Ascending aorta (tissue), 2 donors: ENCODE measurements around the gene ERC1. TPM values are rescaled to one million over a fixed set of nuclear protein-coding genes. Genes with fewer than 3 reads are reported as not detected.
"Not testable (repeated sequence)": the region's sequence is repeated elsewhere in the genome, so short reads cannot be mapped to it uniquely, and the experiment has no call there.

Source experiments
- DNase-seq, 2 donors: peaks; one replicate each; pipeline ENCODE4 v3.0.0-alpha.2; 2019; ENCODE audit warnings: low spot score in 2 of 2
- H3K27ac ChIP-seq, 2 donors: fragments of 200-600 bp; sonication (generic); one replicate each; pipeline ENCODE4 v1.5.1; 2016 to 2017; ENCODE audit warnings: mild to moderate bottlenecking in 1 of 2
- H3K27me3 ChIP-seq: fragments of 200-600 bp; sonication (generic); one replicate; pipeline ENCODE4 v1.5.1; 2017
- H3K36me3 ChIP-seq, 2 donors: fragments of 200-600 bp; sonication (generic); one replicate each; pipeline ENCODE4 v1.5.1; 2016
- H3K4me1 ChIP-seq, 2 donors: fragments of 200-600 bp; sonication (generic); one replicate each; pipeline ENCODE4 v1.5.1; 2016 to 2017; ENCODE audit warnings: mild to moderate bottlenecking in 1 of 2
- H3K4me3 ChIP-seq, 2 donors: fragments of 200-600 bp; sonication (generic); one replicate each; pipeline ENCODE4 v1.5.1; 2016 to 2017; ENCODE audit warnings: mild to moderate bottlenecking in 1 of 2
- H3K9me3 ChIP-seq, 2 donors: fragments of 200-600 bp; sonication (generic); one replicate each; pipeline ENCODE4 v1.5.1; 2016
- CTCF ChIP-seq, 3 experiments: fragments of 200-600 bp in 2 of 3; fragments of 450-650 bp in 1 of 3; sonication (generic) in 2 of 3; IDR thresholded peaks; one replicate each; pipeline ENCODE4 v1.5.1; 2016 to 2019; ENCODE audit warnings: antibody characterized with exemption in 3 of 3, mild to moderate bottlenecking in 1 of 3, moderate library complexity in 1 of 3
- intact Hi-C: fragments of 100-400 bp; cut with DNase I; formaldehyde crosslinking; loops from one replicate; pipeline ENCODE4 v1.15.1; 2023
- total RNA-seq: library from RNA; depleted of rRNA; stranded (reverse); fragments of >200 nt; gene quantifications from one replicate; pipeline ENCODE4 v1.1.0, GENCODE V29; 2016

The ERC1 gene
- total RNA-seq, 1 donor from 2014 or later = 41.4 TPM

- TF ChIP-seq CTCF (IDR thresholded peaks at IDR 0.05) = no peak
- Histone ChIP-seq H3K27ac (no peak overlapping the region), H3K36me3 (no peaks in the 10 kb centered on the region), H3K4me3 (no peak overlapping the region), H3K27me3 (no peaks in the 10 kb centered on the region), H3K9me3 (no peaks in the 10 kb centered on the region), H3K4me1 (no peaks in the 10 kb centered on the region)
- intact Hi-C loops = no loop called here
- no peak for DNase-seq
These were observed 136.0 kb downstream of the ERC1 start for GRCh38 chr12:1127021-1127420.

- Histone ChIP-seq H3K9me3 (no peaks in the 10 kb centered on the region), H3K4me3 (no peak overlapping the region), H3K27me3 (no peaks in the 10 kb centered on the region), H3K4me1 (no peaks in the 10 kb centered on the region), H3K27ac (no peak overlapping the region), H3K36me3 (no peaks in the 10 kb centered on the region)
- TF ChIP-seq CTCF (IDR thresholded peaks at IDR 0.05) = no peak
- intact Hi-C loops = no loop called here
- DNase-seq = no peak
These were observed 139.1 kb downstream of the ERC1 start for GRCh38 chr12:1130164-1130563.

DNA sequence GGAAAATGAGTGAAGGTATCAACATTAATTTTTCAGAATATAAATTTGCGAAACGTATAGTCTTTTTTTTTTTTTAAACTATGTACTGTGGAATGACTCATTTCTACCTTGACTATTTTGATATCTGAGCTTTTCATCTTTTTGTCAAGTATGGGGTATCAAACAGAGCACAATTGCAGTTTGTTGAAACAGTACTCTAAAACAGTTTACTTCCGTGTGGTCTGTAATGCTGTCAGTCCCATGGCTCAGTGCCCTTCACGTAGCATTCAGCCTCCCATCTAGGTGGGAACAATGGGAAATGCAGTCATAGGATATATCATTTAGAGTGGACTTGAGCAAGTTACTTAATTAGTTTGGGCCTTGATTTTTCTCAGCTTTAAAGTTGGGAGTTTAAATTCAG, 139.5 kb downstream of the ERC1 start:
- Histone ChIP-seq H3K4me3 (no peak overlapping the region), H3K27ac (no peak overlapping the region), H3K4me1 (no peaks in the 10 kb centered on the region), H3K9me3 (no peaks in the 10 kb centered on the region), H3K36me3 (no peaks in the 10 kb centered on the region), H3K27me3 (no peaks in the 10 kb centered on the region)
- no peak for DNase-seq
- no peak for TF ChIP-seq CTCF (IDR thresholded peaks at IDR 0.05)
- intact Hi-C loops = no loop called here

DNA sequence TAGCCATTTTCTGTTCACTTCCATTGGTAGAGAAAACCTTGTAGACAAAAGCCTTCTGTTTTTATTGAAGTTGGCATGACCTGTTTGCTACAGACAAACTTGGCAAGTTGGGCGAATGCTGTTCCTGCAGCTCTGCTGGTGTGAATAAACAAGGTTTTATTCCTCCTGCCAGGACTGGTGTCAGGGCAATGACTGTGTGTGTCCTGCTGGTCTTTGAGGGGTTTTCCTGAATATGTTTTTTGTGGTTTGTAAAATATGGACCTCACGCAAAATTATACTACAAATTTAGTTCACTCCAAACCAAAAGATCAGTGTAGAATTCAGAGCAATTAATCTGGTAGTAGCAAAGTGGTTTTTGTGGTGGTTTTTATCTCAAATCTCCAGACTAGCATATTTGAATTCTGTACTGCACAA, 140.8 kb downstream of the ERC1 start:
- no peak overlapping the region for H3K27ac ChIP-seq
- intact Hi-C loops = no loop called here
- H3K9me3 ChIP-seq = no peaks in the 10 kb centered on the region
- no peaks in the 10 kb centered on the region for H3K36me3 ChIP-seq
- no peak for TF ChIP-seq CTCF (IDR thresholded peaks at IDR 0.05)
- H3K4me1 ChIP-seq = no peaks in the 10 kb centered on the region
- no peak overlapping the region for H3K4me3 ChIP-seq
- DNase-seq = no peak
- H3K27me3 ChIP-seq = no peaks in the 10 kb centered on the region

DNA sequence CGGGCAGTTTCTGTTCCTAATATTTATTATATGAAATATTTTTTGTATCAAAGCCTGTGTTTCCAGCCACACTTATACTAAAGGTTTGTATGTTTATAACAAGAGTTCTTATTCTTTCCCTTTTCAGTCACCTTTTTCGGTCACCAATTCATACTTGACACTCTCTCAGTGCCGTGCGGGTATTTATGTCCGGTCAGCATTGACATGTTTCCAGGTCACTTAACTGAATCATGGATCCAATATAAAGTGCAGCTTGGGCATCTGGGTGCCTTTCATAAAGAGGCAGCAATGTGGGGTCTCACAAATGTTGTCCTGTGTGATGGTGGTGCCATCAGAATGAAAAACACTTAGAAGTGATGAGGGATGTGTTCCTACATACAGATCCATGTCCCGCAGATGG, 141.3 kb downstream of the ERC1 start:
- intact Hi-C loops = no loop called here
- TF ChIP-seq CTCF (IDR thresholded peaks at IDR 0.05) = no peak

DNA sequence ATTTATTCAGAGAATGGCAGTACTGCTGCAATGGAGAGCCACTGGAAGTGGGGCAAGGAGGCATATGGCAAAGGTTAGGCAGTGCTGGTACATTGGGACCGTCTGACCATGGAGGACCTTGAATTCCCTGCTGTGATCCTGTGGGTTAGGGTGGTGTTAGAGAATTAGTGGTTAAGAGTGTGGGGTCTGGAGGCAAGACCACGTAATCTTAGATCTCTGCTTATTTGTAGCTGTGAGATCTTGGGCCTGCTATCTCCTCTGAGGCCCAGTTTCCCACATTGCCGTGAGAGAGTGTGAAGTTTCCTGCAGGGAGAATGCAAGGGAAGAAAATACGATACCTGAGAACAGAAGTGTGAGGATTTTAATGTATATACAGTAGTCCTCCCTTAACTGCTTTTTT, 147.7 kb downstream of the ERC1 start:
- Histone ChIP-seq H3K27me3 (no peaks in the 10 kb centered on the region), H3K9me3 (no peaks in the 10 kb centered on the region), H3K4me1 (no peaks in the 10 kb centered on the region), H3K36me3 (no peaks in the 10 kb centered on the region), H3K27ac (no peak overlapping the region), H3K4me3 (no peak overlapping the region)
- no peak for TF ChIP-seq CTCF (IDR thresholded peaks at IDR 0.05)
- DNase-seq = no peak
- intact Hi-C loops = no loop called here

More for the DNA sequence above, 141.3 kb downstream of the ERC1 start:
- Histone ChIP-seq H3K4me3 (no peak overlapping the region), H3K36me3 (no peaks in the 10 kb centered on the region), H3K9me3 (no peaks in the 10 kb centered on the region), H3K4me1 (no peaks in the 10 kb centered on the region), H3K27ac (no peak overlapping the region), H3K27me3 (no peaks in the 10 kb centered on the region)
- DNase-seq = no peak

DNA sequence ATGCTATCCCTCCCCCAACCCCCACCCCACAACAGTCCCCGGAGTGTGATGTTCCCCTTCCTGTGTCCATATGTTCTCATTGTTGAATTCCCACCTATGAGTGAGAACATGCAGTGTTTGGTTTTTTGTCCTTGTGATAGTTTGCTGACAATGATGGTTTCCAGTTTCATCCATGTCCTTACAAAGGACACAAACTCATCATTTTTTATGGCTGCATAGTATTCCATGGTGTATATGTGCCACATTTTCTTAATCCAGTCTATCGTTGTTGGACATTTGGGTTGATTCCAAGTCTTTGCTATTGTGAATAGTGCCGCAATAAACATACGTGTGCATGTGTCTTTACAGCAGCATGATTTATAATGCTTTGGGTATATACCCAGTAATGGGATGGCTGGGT, 155.7 kb downstream of the ERC1 start:
- DNase-seq, H3K27me3 ChIP-seq, H3K9me3 ChIP-seq, H3K27ac ChIP-seq, H3K36me3 ChIP-seq, intact Hi-C loops, H3K4me1 ChIP-seq, H3K4me3 ChIP-seq: not testable (repeated sequence)
